K562 (cell line): Measurements from ENCODE around the gene CLSTN2. TPM values are rescaled to one million over a fixed set of nuclear protein-coding genes. Genes with fewer than 3 reads are reported as not detected.

Experiments
- ATAC-seq: fragments of 200-7000 bp; cut with Tn5 transposase; 3 replicates; pipeline ENCODE4 v1.9.1; 2020; ENCODE audit warnings: moderate library complexity
- BruUV-seq: library from RNA; stranded (reverse); fragments of 400-500 nt; replicated peaks from 2 replicates; lab custom pipeline; 2021; lab: Mats Ljungman, UMichigan
- CTCF ChIA-PET: fragments of 300-600 bp; formaldehyde crosslinking; extraction: SDS; loops from one replicate; lab custom pipeline; 2021; ENCODE audit warnings: low intra/inter-chr PET ratio; lab: Yijun Ruan, JAX
- POLR2A ChIA-PET: fragments of 300-600, 350-650 bp; sonication (Branson Sonifier 250); formaldehyde crosslinking; extraction: SDS; loops from one replicate; lab custom pipeline; 2021; ENCODE audit warnings: antibody characterized with exemption, inconsistent platforms; lab: Yijun Ruan, JAX
- DNase-seq, 4 experiments: peaks; one replicate each; pipeline versions ENCODE4 v3.0.0 to v3.0.0-alpha.2; 2011 to 2018; ENCODE audit warnings: low spot score in 3 of 4, mixed read lengths in 3 of 4; ENCODE audit errors: extremely low read depth in 1 of 4
- FAIRE-seq: peaks from 2 replicates; lab custom pipeline; 2011; peaks lifted over from hg19 to GRCh38; lab: Jason Lieb, UNC
- H2AFZ ChIP-seq: 2 replicates; pipeline ENCODE4 v1.6.0; 2011; ENCODE audit warnings: low read depth, low read length, control low read depth, inconsistent platforms
- H3K27ac ChIP-seq: fragments of 200-600 bp; 3 replicates; pipeline ENCODE4 v1.8.0; 2011; ENCODE audit warnings: low read depth, mild to moderate bottlenecking, control low read depth, inconsistent platforms, low read length, moderate library complexity, mixed read lengths; ENCODE audit errors: extremely low read depth
- H3K27me3 ChIP-seq, 2 experiments: fragments of 300-600 bp in 1 of 2; 2 replicates in 1 of 2; 3 replicates in 1 of 2; pipeline versions ENCODE4 v1.6.0 to v1.8.0; 2011; ENCODE audit warnings: inconsistent platforms in 2 of 2, low read length in 2 of 2, mild to moderate bottlenecking in 1 of 2, mixed read lengths in 1 of 2, moderate library complexity in 1 of 2; ENCODE audit not compliant: control insufficient read depth in 2 of 2, insufficient read depth in 2 of 2
- H3K36me3 ChIP-seq: fragments of 300-600 bp; 3 replicates; pipeline ENCODE4 v1.8.0; 2011; ENCODE audit warnings: mild to moderate bottlenecking, low read length, inconsistent platforms; ENCODE audit not compliant: control insufficient read depth, insufficient read depth
- H3K4me1 ChIP-seq, 2 experiments: fragments of 200-600 bp in 1 of 2; replicated peaks in 1 of 2; 2 replicates in 1 of 2; 3 replicates in 1 of 2; pipeline versions ENCODE4 v1.5.1 to v1.8.0; 2011; ENCODE audit warnings: inconsistent platforms in 2 of 2, low read length in 2 of 2, mild to moderate bottlenecking in 1 of 2, mixed read lengths in 1 of 2, moderate library complexity in 1 of 2; ENCODE audit not compliant: control insufficient read depth in 2 of 2, insufficient read depth in 2 of 2
- H3K4me2 ChIP-seq: 2 replicates; pipeline ENCODE4 v1.6.1; 2011; ENCODE audit warnings: low read length, control low read depth, inconsistent platforms, mixed read lengths; ENCODE audit not compliant: insufficient read depth
- H3K4me3 ChIP-seq: fragments of 200-600 bp; sonication (generic), shearing (Covaris generic); 2 replicates; pipeline ENCODE4 v1.5.1; 2016; ENCODE audit warnings: control low read depth, inconsistent platforms
- H3K79me2 ChIP-seq: fragments of 200-600 bp; 3 replicates; pipeline ENCODE4 v1.8.0; 2011; ENCODE audit warnings: low read length, inconsistent platforms; ENCODE audit not compliant: control insufficient read depth, insufficient read depth
- H3K9ac ChIP-seq, 2 experiments: 2 replicates each; pipeline versions ENCODE4 v1.6.0 to v1.6.1; 2011; ENCODE audit warnings: low read depth in 2 of 2, low read length in 2 of 2, control low read depth in 1 of 2, inconsistent platforms in 1 of 2, mild to moderate bottlenecking in 1 of 2, mixed read lengths in 1 of 2; ENCODE audit not compliant: insufficient read depth in 1 of 2
- H3K9me1 ChIP-seq: one replicate; pipeline ENCODE4 v1.6.0; 2011; ENCODE audit warnings: inconsistent platforms, mild to moderate bottlenecking, low read length, moderate library complexity; ENCODE audit not compliant: control insufficient read depth, insufficient read depth
- H3K9me3 ChIP-seq: replicated peaks from 2 replicates; pipeline ENCODE4 v1.5.1; 2011; ENCODE audit warnings: low read depth, low read length, inconsistent platforms; ENCODE audit not compliant: control insufficient read depth, insufficient read depth
- H4K20me1 ChIP-seq: replicated peaks from 2 replicates; pipeline ENCODE4 v1.6.1; 2011; ENCODE audit warnings: low read length, inconsistent platforms, mixed read lengths; ENCODE audit not compliant: control insufficient read depth, insufficient read depth
- CHCHD3 ChIP-seq: fragments of 250-450 bp; sonication (Bioruptor Pico); IDR thresholded peaks from 2 replicates; pipeline ENCODE4 v2.1.2; 2022; ENCODE audit warnings: mild to moderate bottlenecking
- KDM2B ChIP-seq: fragments of 250-450 bp; sonication (Bioruptor Pico); IDR thresholded peaks from 2 replicates; pipeline ENCODE4 v1.8.0; 2021; ENCODE audit warnings: mild to moderate bottlenecking, moderate library complexity
- PTRF ChIP-seq: fragments of 450-650 bp; IDR thresholded peaks from 2 replicates; pipeline ENCODE4 v1.6.1; 2016; ENCODE audit warnings: mild to moderate bottlenecking, missing genetic modification characterization, missing compliant biosample characterization
- SIX5 ChIP-seq, 2 experiments: IDR thresholded peaks; 2 replicates each; pipeline ENCODE4 v1.6.1; 2011; ENCODE audit warnings: low read length in 2 of 2, borderline replicate concordance in 1 of 2, low read depth in 1 of 2, mild to moderate bottlenecking in 1 of 2, moderate library complexity in 1 of 2; ENCODE audit not compliant: insufficient read depth in 1 of 2
- ZBTB7A ChIP-seq: IDR thresholded peaks from 2 replicates; pipeline ENCODE4 v1.6.1; 2011; ENCODE audit warnings: low read depth, mild to moderate bottlenecking, low read length, moderate library complexity, borderline replicate concordance; ENCODE audit not compliant: control insufficient read depth
- ZNF324 ChIP-seq: fragments of 250-450 bp; sonication (Bioruptor Pico); IDR thresholded peaks from 2 replicates; pipeline ENCODE4 v1.4.0; 2020; ENCODE audit warnings: mild to moderate bottlenecking
- WGBS: fragments of 100-300 bp; shearing (Covaris generic); methylation state at CpG from one replicate; pipeline ENCODE4 v1.1.6; 2016; ENCODE audit warnings: low coverage, mixed read lengths; ENCODE audit not compliant: insufficient coverage; ENCODE audit errors: missing lambda C conversion rate; 5-methylcytosine and 5-hydroxymethylcytosine counted together
- in situ Hi-C: fragments of 300-500 bp; cut with MboI; formaldehyde crosslinking; loops from 4 replicates; pipeline ENCODE4 v1.15.0; 2018; ENCODE audit warnings: inconsistent platforms, mixed read lengths
- intact Hi-C: fragments of 100-400 bp; cut with micrococcal nuclease; formaldehyde crosslinking; loops from 2 replicates; pipeline ENCODE4 v1.14.2; 2022
- polyA plus RNA-seq, 8 experiments: library from polyadenylated mRNA; depleted of rRNA in 4 of 8; stranded (reverse) in 5 of 8; unstranded in 3 of 8; fragments of >200 nt; fragmentation: Nextera tagmentation in 2 of 8; fragmentation: Illumina TruSeq in 1 of 8; extraction: Ambion mirVana in 2 of 8; extraction: Trizol in 1 of 8; gene quantifications; 2 replicates each; pipeline versions ENCODE4 v1.2.1 to v1.2.3, GENCODE V29; 2011 to 2014; ENCODE audit warnings: inconsistent platforms in 1 of 8, missing spikeins in 1 of 8
- total RNA-seq, 7 experiments: library from RNA; depleted of rRNA in 6 of 7; stranded (reverse); fragments of >200 nt in 6 of 7; fragmentation: Illumina TruSeq in 2 of 7; extraction: Trizol in 2 of 7; gene quantifications; 2 replicates each; pipeline versions ENCODE4 v1.2.1 to v1.2.3, GENCODE V29; 2011 to 2021; ENCODE audit warnings: low replicate concordance in 1 of 7
- TF ChIP-seq, protein P1 (sequence below): fragments of 450-650 bp; formaldehyde crosslinking; IDR thresholded peaks from 2 replicates; pipeline ENCODE4 v1.4.0; 2020; ENCODE audit warnings: mild to moderate bottlenecking, mixed read lengths
- TF ChIP-seq, protein P2 (sequence below): IDR thresholded peaks from 2 replicates; pipeline ENCODE4 v1.6.1; 2016; ENCODE audit warnings: missing genetic modification characterization, missing compliant biosample characterization
- TF ChIP-seq, protein P3 (sequence below): fragments of 450-650 bp; IDR thresholded peaks from 2 replicates; pipeline ENCODE4 v1.6.1; 2016
- TF ChIP-seq, protein P4 (sequence below): fragments of 450-650 bp; formaldehyde crosslinking; IDR thresholded peaks from 2 replicates; pipeline ENCODE4 v1.4.0; 2020; ENCODE audit warnings: mild to moderate bottlenecking, moderate library complexity

CLSTN2 gene
- total and polyA plus RNA-seq, 9 of the 15 experiments (the other 6 are each of a cell fraction or from before 2014, with no cell fraction given), result 0.02 to 0.04 (median 0.04) TPM; not detected in 6

DNA sequence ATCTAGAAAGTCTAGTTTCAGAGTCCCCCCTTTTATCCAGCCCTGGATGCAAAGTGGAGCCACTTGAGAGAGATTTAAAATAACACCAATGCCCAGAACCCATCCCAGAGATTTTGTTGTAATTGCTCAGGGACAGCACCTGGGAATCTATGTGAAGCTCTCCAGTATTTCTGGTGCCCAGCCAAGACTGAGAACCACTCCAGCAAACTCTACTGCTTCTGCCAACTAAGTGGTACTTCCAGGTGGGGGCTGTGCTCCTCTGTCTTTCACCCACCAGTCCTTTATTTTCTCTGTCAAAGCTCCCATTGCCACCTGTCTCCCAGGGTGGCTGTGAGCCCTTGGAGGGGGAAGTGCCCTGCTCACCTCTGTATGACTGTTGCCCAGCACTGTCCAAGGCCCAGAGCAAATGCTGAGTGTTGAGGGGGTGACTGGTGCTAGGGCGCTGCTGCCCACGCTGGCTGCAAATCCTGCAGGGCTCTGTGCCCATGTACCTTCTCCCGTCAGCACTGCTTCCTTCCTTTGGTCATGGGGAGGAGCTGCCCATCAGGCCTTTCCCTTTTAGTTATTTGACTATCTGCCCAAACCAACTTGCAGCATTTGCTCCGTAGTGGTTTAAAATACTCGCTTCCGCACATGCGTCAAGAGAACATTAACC is 9.4 kb downstream of the CLSTN2 start:
- CTCF ChIA-PET, result no interaction called here
- Histone ChIP-seq H3K79me2 (no peaks in the 10 kb centered on the region), H3K4me3 (no peak overlapping the region), H3K4me1 (no peaks in the 10 kb centered on the region), H3K27ac (no peak overlapping the region), H4K20me1 (no peaks in the 10 kb centered on the region), H3K9me3 (no peaks in the 10 kb centered on the region), H3K36me3 (no peaks in the 10 kb centered on the region), H3K27me3 (no peaks in the 10 kb centered on the region; a peak in 1 of 5 replicates), H3K9ac (no peak overlapping the region), H3K4me2 (no peak overlapping the region), H3K9me1 (no peaks in the 10 kb centered on the region), H2AFZ (no peak overlapping the region)
- intact Hi-C loops (no loop called here), in situ Hi-C loops (no loop called here)
- WGBS, result 0% methylated on average over 6 of the region's 7 CpGs
- FAIRE-seq (no peak), ATAC-seq (no peak), DNase-seq (no peak)
- POLR2A ChIA-PET, result interaction anchor here (0.5 kb wide), 1 partner anchor 472 kb away, joined by 3 read pairs; no protein-coding TSS in a partner anchor
- TF ChIP-seq, protein P1, sequence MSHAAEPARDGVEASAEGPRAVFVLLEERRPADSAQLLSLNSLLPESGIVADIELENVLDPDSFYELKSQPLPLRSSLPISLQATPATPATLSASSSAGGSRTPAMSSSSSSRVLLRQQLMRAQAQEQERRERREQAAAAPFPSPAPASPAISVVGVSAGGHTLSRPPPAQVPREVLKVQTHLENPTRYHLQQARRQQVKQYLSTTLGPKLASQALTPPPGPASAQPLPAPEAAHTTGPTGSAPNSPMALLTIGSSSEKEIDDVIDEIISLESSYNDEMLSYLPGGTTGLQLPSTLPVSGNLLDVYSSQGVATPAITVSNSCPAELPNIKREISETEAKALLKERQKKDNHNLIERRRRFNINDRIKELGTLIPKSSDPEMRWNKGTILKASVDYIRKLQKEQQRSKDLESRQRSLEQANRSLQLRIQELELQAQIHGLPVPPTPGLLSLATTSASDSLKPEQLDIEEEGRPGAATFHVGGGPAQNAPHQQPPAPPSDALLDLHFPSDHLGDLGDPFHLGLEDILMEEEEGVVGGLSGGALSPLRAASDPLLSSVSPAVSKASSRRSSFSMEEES (CRISPR knock-in tag), result no peak
- TF ChIP-seq SIX5 (IDR thresholded peaks at IDR 0.05; ENCODE audit: borderline replicate concordance in 1 of 2, insufficient read depth in 1 of 2, low read depth in 1 of 2, low read length in 2 of 2) (no peak), CHCHD3 (CRISPR knock-in tag) (no peak), KDM2B (no peak), ZNF324 (CRISPR knock-in tag) (no peak), ZBTB7A (no peak), PTRF (tag) (no peak)
- TF ChIP-seq, protein P2, sequence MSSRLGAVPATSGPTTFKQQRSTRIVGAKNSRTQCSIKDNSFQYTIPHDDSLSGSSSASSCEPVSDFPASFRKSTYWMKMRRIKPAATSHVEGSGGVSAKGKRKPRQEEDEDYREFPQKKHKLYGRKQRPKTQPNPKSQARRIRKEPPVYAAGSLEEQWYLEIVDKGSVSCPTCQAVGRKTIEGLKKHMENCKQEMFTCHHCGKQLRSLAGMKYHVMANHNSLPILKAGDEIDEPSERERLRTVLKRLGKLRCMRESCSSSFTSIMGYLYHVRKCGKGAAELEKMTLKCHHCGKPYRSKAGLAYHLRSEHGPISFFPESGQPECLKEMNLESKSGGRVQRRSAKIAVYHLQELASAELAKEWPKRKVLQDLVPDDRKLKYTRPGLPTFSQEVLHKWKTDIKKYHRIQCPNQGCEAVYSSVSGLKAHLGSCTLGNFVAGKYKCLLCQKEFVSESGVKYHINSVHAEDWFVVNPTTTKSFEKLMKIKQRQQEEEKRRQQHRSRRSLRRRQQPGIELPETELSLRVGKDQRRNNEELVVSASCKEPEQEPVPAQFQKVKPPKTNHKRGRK (tag), result no peak
- TF ChIP-seq, protein P3, sequence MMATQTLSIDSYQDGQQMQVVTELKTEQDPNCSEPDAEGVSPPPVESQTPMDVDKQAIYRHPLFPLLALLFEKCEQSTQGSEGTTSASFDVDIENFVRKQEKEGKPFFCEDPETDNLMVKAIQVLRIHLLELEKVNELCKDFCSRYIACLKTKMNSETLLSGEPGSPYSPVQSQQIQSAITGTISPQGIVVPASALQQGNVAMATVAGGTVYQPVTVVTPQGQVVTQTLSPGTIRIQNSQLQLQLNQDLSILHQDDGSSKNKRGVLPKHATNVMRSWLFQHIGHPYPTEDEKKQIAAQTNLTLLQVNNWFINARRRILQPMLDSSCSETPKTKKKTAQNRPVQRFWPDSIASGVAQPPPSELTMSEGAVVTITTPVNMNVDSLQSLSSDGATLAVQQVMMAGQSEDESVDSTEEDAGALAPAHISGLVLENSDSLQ, result no peak
- TF ChIP-seq, protein P4, sequence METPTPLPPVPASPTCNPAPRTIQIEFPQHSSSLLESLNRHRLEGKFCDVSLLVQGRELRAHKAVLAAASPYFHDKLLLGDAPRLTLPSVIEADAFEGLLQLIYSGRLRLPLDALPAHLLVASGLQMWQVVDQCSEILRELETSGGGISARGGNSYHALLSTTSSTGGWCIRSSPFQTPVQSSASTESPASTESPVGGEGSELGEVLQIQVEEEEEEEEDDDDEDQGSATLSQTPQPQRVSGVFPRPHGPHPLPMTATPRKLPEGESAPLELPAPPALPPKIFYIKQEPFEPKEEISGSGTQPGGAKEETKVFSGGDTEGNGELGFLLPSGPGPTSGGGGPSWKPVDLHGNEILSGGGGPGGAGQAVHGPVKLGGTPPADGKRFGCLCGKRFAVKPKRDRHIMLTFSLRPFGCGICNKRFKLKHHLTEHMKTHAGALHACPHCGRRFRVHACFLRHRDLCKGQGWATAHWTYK, result no peak
- no TSS peak for BruUV-seq
